HEK293 (cell line): ENCODE measurements around the gene CELF6.

Experiments
- CTCF ChIA-PET: fragments of 350-600 bp; formaldehyde crosslinking; extraction: SDS; loops from one replicate; lab custom pipeline; 2021; ENCODE audit warnings: antibody characterized with exemption; lab: Yijun Ruan, JAX
- POLR2A ChIA-PET: fragments of 300-600 bp; formaldehyde crosslinking; extraction: SDS; loops from one replicate; lab custom pipeline; 2020; ENCODE audit warnings: antibody characterized with exemption, inconsistent platforms; lab: Yijun Ruan, JAX
- H3K27ac ChIP-seq: fragments of 200-500 bp; sonication (Bioruptor generic); 2 replicates; pipeline ENCODE4 v1.5.1; 2014; ENCODE audit warnings: low read depth, low read length, control low read depth, inconsistent platforms; ENCODE audit errors: extremely low read depth
- H3K36me3 ChIP-seq, 2 experiments: fragments of 200-500 bp in 1 of 2; sonication (Bioruptor generic) in 1 of 2; 1 replicate in 1 of 2; 2 replicates in 1 of 2; pipeline ENCODE4 v1.5.1; 2014 to 2017; ENCODE audit warnings: inconsistent platforms in 2 of 2, low read length in 2 of 2; ENCODE audit not compliant: control insufficient read depth in 2 of 2, insufficient read depth in 1 of 2
- H3K4me1 ChIP-seq: fragments of 200-500 bp; sonication (Bioruptor generic); 2 replicates; pipeline ENCODE4 v1.5.1; 2014; ENCODE audit warnings: mild to moderate bottlenecking, low read length, inconsistent platforms; ENCODE audit not compliant: control insufficient read depth, insufficient read depth
- H3K4me3 ChIP-seq: 2 replicates; pipeline ENCODE4 v1.5.1; 2011; ENCODE audit warnings: low read depth, mild to moderate bottlenecking, control low read depth, low read length, moderate library complexity
- H3K9me3 ChIP-seq: fragments of 200-500 bp; sonication (Bioruptor generic); 2 replicates; pipeline ENCODE4 v1.5.1; 2014; ENCODE audit warnings: low read depth, low read length, inconsistent platforms; ENCODE audit not compliant: control insufficient read depth, insufficient read depth
- GLIS1 ChIP-seq: fragments of 450-650 bp; formaldehyde crosslinking; IDR thresholded peaks from 2 replicates; pipeline ENCODE4 v1.5.1; 2016; ENCODE audit warnings: missing biosample characterization, missing genetic modification characterization
- KLF9 ChIP-seq: fragments of 450-650 bp; formaldehyde crosslinking; IDR thresholded peaks from 2 replicates; pipeline ENCODE4 v1.5.1; 2016; ENCODE audit warnings: missing biosample characterization, missing genetic modification characterization, low read depth
- MYNN ChIP-seq: fragments of 450-650 bp; formaldehyde crosslinking; IDR thresholded peaks from 2 replicates; pipeline ENCODE4 v1.5.1; 2016; ENCODE audit warnings: missing biosample characterization, missing genetic modification characterization, borderline replicate concordance
- SCRT1 ChIP-seq: fragments of 450-650 bp; formaldehyde crosslinking; IDR thresholded peaks from 2 replicates; pipeline ENCODE4 v1.5.1; 2016; ENCODE audit warnings: missing biosample characterization, missing genetic modification characterization, borderline replicate concordance
- SETDB1 ChIP-seq: IDR thresholded peaks from one replicate; pipeline ENCODE4 v1.6.1; 2017; ENCODE audit warnings: mild to moderate bottlenecking, low read length, moderate library complexity, mixed read lengths; ENCODE audit not compliant: insufficient read length
- TRIM28 ChIP-seq: IDR thresholded peaks from 2 replicates; pipeline ENCODE4 v1.6.1; 2011; ENCODE audit warnings: low read length, control low read depth, borderline replicate concordance
- ZBTB17 ChIP-seq: fragments of 450-650 bp; formaldehyde crosslinking; IDR thresholded peaks from 2 replicates; pipeline ENCODE4 v1.5.1; 2016; ENCODE audit warnings: missing biosample characterization, missing genetic modification characterization
- ZBTB44 ChIP-seq: fragments of 450-650 bp; IDR thresholded peaks from 2 replicates; pipeline ENCODE4 v1.5.1; 2018; ENCODE audit warnings: missing biosample characterization, mild to moderate bottlenecking, missing genetic modification characterization
- ZBTB8A ChIP-seq: fragments of 450-650 bp; formaldehyde crosslinking; IDR thresholded peaks from 2 replicates; pipeline ENCODE4 v1.5.1; 2016; ENCODE audit warnings: missing biosample characterization, missing genetic modification characterization
- ZNF280C ChIP-seq: fragments of 450-650 bp; formaldehyde crosslinking; IDR thresholded peaks from 2 replicates; pipeline ENCODE4 v1.5.1; 2016; ENCODE audit warnings: missing biosample characterization, missing genetic modification characterization
- ZNF366 ChIP-seq: fragments of 450-650 bp; formaldehyde crosslinking; conservative IDR thresholded peaks from 2 replicates; pipeline ENCODE4 v1.5.1; 2016; ENCODE audit warnings: missing biosample characterization, missing genetic modification characterization
- ZNF391 ChIP-seq: fragments of 450-650 bp; formaldehyde crosslinking; IDR thresholded peaks from 2 replicates; pipeline ENCODE4 v1.5.1; 2016; ENCODE audit warnings: low read depth, missing biosample characterization, missing genetic modification characterization, borderline replicate concordance
- ZNF571 ChIP-seq: fragments of 450-650 bp; formaldehyde crosslinking; IDR thresholded peaks from 2 replicates; pipeline ENCODE4 v1.5.0; 2017; ENCODE audit warnings: missing biosample characterization, missing genetic modification characterization
- ZNF596 ChIP-seq: fragments of 450-650 bp; IDR thresholded peaks from 2 replicates; pipeline ENCODE4 v1.5.0; 2018; ENCODE audit warnings: missing biosample characterization, mild to moderate bottlenecking, missing genetic modification characterization, moderate library complexity
- ZNF610 ChIP-seq: fragments of 450-650 bp; formaldehyde crosslinking; IDR thresholded peaks from 2 replicates; pipeline ENCODE4 v1.5.1; 2016; ENCODE audit warnings: missing biosample characterization, missing genetic modification characterization, borderline replicate concordance
- ZNF747 ChIP-seq: fragments of 450-650 bp; formaldehyde crosslinking; IDR thresholded peaks from 2 replicates; pipeline ENCODE4 v1.5.1; 2016; ENCODE audit warnings: missing biosample characterization, missing genetic modification characterization
- TF ChIP-seq, protein P1 (sequence below): fragments of 450-650 bp; formaldehyde crosslinking; optimal IDR thresholded peaks from 2 replicates; pipeline ENCODE3; 2016; ENCODE audit warnings: missing biosample characterization, mild to moderate bottlenecking, missing genetic modification characterization
- TF ChIP-seq, protein P2 (sequence below): fragments of 450-650 bp; formaldehyde crosslinking; IDR thresholded peaks from 2 replicates; pipeline ENCODE4 v1.5.1; 2017; ENCODE audit warnings: missing biosample characterization, missing genetic modification characterization
- TF ChIP-seq, protein P3 (sequence below): fragments of 450-650 bp; formaldehyde crosslinking; IDR thresholded peaks from 2 replicates; pipeline ENCODE4 v1.5.1; 2016; ENCODE audit warnings: missing biosample characterization, missing genetic modification characterization
- TF ChIP-seq, protein P4 (sequence below): fragments of 450-650 bp; formaldehyde crosslinking; IDR thresholded peaks from 2 replicates; pipeline ENCODE4 v1.5.1; 2016; ENCODE audit warnings: missing biosample characterization, missing genetic modification characterization

CELF6 gene

GRCh38 chr15:72338617-72339321 lies 18.8 kb upstream of the CELF6 start:
- TF ChIP-seq MYNN (tag by site-specific recombination) = no peak
- no peak for TF ChIP-seq SETDB1
- no peak for TF ChIP-seq KLF9
- TF ChIP-seq, protein P1, sequence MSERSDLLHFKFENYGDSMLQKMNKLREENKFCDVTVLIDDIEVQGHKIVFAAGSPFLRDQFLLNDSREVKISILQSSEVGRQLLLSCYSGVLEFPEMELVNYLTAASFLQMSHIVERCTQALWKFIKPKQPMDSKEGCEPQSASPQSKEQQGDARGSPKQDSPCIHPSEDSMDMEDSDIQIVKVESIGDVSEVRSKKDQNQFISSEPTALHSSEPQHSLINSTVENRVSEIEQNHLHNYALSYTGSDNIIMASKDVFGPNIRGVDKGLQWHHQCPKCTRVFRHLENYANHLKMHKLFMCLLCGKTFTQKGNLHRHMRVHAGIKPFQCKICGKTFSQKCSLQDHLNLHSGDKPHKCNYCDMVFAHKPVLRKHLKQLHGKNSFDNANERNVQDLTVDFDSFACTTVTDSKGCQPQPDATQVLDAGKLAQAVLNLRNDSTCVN (tag by site-specific recombination) = no peak
- TF ChIP-seq GLIS1 (tag by site-specific recombination) = no peak
- TF ChIP-seq ZNF571 (tag by site-specific recombination) = no peak
- TF ChIP-seq TRIM28 = no peak
- TF ChIP-seq ZBTB8A (tag by site-specific recombination) = no peak
- no peak for TF ChIP-seq ZBTB44 (tag by site-specific recombination)
- no peak for TF ChIP-seq ZNF596 (tag by site-specific recombination)
- TF ChIP-seq ZNF366 (tag by site-specific recombination) = no peak
- TF ChIP-seq, protein P2, sequence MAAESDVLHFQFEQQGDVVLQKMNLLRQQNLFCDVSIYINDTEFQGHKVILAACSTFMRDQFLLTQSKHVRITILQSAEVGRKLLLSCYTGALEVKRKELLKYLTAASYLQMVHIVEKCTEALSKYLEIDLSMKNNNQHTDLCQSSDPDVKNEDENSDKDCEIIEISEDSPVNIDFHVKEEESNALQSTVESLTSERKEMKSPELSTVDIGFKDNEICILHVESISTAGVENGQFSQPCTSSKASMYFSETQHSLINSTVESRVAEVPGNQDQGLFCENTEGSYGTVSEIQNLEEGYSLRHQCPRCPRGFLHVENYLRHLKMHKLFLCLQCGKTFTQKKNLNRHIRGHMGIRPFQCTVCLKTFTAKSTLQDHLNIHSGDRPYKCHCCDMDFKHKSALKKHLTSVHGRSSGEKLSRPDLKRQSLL = no peak
- TF ChIP-seq ZNF610 (tag by site-specific recombination) = no peak
- no peak for TF ChIP-seq ZNF391
- TF ChIP-seq ZNF280C = no peak
- TF ChIP-seq, protein P3, sequence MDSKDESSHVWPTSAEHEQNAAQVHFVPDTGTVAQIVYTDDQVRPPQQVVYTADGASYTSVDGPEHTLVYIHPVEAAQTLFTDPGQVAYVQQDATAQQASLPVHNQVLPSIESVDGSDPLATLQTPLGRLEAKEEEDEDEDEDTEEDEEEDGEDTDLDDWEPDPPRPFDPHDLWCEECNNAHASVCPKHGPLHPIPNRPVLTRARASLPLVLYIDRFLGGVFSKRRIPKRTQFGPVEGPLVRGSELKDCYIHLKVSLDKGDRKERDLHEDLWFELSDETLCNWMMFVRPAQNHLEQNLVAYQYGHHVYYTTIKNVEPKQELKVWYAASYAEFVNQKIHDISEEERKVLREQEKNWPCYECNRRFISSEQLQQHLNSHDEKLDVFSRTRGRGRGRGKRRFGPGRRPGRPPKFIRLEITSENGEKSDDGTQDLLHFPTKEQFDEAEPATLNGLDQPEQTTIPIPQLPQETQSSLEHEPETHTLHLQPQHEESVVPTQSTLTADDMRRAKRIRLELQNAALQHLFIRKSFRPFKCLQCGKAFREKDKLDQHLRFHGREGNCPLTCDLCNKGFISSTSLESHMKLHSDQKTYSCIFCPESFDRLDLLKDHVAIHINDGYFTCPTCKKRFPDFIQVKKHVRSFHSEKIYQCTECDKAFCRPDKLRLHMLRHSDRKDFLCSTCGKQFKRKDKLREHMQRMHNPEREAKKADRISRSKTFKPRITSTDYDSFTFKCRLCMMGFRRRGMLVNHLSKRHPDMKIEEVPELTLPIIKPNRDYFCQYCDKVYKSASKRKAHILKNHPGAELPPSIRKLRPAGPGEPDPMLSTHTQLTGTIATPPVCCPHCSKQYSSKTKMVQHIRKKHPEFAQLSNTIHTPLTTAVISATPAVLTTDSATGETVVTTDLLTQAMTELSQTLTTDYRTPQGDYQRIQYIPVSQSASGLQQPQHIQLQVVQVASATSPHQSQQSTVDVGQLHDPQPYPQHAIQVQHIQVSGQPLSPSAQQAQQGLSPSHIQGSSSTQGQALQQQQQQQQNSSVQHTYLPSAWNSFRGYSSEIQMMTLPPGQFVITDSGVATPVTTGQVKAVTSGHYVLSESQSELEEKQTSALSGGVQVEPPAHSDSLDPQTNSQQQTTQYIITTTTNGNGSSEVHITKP (tag by site-specific recombination) = no peak
- TF ChIP-seq SCRT1 (tag by site-specific recombination) = no peak
- TF ChIP-seq, protein P4, sequence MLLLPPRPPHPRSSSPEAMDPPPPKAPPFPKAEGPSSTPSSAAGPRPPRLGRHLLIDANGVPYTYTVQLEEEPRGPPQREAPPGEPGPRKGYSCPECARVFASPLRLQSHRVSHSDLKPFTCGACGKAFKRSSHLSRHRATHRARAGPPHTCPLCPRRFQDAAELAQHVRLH (tag by site-specific recombination) = no peak
- TF ChIP-seq ZBTB17 = no peak
- TF ChIP-seq ZNF747 = no peak
- H3K9me3 ChIP-seq = no peaks in the 10 kb centered on the region
- H3K4me1 ChIP-seq = peaks cover 6% of the 10 kb centered on the region
- no peak overlapping the region for H3K4me3 ChIP-seq
- ChIA-PET POLR2A (interaction anchor here (0.7 kb wide), 1 partner anchor 7 kb away, joined by 7 read pairs; no protein-coding TSS in a partner anchor), CTCF (interaction anchor here (5.1 kb wide), 1 partner anchor 25 kb away, joined by 24 read pairs; no protein-coding TSS in a partner anchor)
- H3K27ac ChIP-seq = no peak overlapping the region
- peaks cover 0 to 8% of the 10 kb centered on the region in 2 experiments; a peak in 2 of 3 replicates for H3K36me3 ChIP-seq
